KMS-11 (cell line): ENCODE results near the gene ZNF248.

Source experiments
- H2AFZ ChIP-seq: fragments of 200-600 bp; sonication (generic); 2 replicates; pipeline ENCODE4 v1.6.1; 2016; ENCODE audit warnings: antibody characterized with exemption, mixed run types, low read depth
- H3K27ac ChIP-seq: fragments of 200-600 bp; sonication (generic); 2 replicates; pipeline ENCODE4 v1.6.1; 2016; ENCODE audit warnings: mild to moderate bottlenecking, mixed run types
- H3K27me3 ChIP-seq: fragments of 200-600 bp; sonication (generic); 2 replicates; pipeline ENCODE4 v1.6.1; 2017; ENCODE audit warnings: mild to moderate bottlenecking, low read depth, mixed run types, moderate library complexity; ENCODE audit not compliant: insufficient read depth
- H3K36me3 ChIP-seq: fragments of 200-600 bp; sonication (generic); 2 replicates; pipeline ENCODE4 v1.6.1; 2017; ENCODE audit warnings: mild to moderate bottlenecking, mixed run types; ENCODE audit not compliant: insufficient read depth
- H3K4me1 ChIP-seq: fragments of 200-600 bp; sonication (generic); 2 replicates; pipeline ENCODE4 v1.6.1; 2016; ENCODE audit warnings: mild to moderate bottlenecking, low read depth, mixed run types; ENCODE audit not compliant: poor library complexity, severe bottlenecking
- H3K4me2 ChIP-seq: fragments of 200-600 bp; sonication (generic); 2 replicates; pipeline ENCODE4 v1.7.0; 2016; ENCODE audit warnings: mild to moderate bottlenecking, mixed run types
- H3K4me3 ChIP-seq: fragments of 200-600 bp; sonication (generic); IDR thresholded peaks from 2 replicates; pipeline ENCODE4 v1.6.1; 2017; ENCODE audit warnings: low read depth, low read length, mixed read lengths; ENCODE audit not compliant: insufficient read depth
- H3K79me2 ChIP-seq: fragments of 200-600 bp; sonication (generic); 2 replicates; pipeline ENCODE4 v1.6.1; 2016; ENCODE audit warnings: low read depth, mixed run types; ENCODE audit not compliant: insufficient read depth
- H3K9ac ChIP-seq: fragments of 200-600 bp; sonication (generic); 2 replicates; pipeline ENCODE4 v1.6.1; 2016; ENCODE audit warnings: mild to moderate bottlenecking, mixed run types
- H4K20me1 ChIP-seq: fragments of 200-600 bp; sonication (generic); 2 replicates; pipeline ENCODE4 v1.6.1; 2016; ENCODE audit warnings: mild to moderate bottlenecking, mixed run types; ENCODE audit not compliant: insufficient read depth
- TF ChIP-seq, protein P1 (sequence below): fragments of 200-600 bp; sonication (generic); conservative IDR thresholded peaks from 2 replicates; pipeline ENCODE4 v1.6.1; 2017; ENCODE audit warnings: low read depth, mild to moderate bottlenecking, antibody characterized with exemption, low read length, moderate library complexity, mixed read lengths

Gene ZNF248

DNA sequence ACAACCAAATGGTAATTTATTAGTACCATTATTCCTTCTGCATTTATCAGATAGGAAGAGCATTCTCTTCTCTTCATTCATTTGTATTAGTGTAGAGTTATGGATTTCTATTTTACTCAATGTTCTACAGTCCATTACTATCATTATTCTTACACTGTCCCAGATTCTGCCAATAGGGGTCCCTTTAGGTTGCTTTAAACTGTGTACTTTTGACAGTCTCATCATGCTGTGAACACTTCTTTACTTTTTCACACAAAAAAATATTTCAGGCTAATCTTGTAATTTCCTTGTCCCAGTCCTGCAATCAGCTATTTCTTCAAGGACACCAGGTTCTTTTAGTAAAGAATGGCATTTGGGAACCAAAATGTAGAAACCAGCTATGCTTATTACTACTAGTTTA is 99.3 kb downstream of the ZNF248 start:
- H3K4me3 ChIP-seq, result no peak overlapping the region
- no peak overlapping the region for H3K27ac ChIP-seq
- no peak overlapping the region for H3K4me2 ChIP-seq
- no peak overlapping the region for H3K9ac ChIP-seq
- H2AFZ ChIP-seq, result no peak overlapping the region
- H4K20me1 ChIP-seq, result no peaks in the 10 kb centered on the region
- TF ChIP-seq, protein P1, sequence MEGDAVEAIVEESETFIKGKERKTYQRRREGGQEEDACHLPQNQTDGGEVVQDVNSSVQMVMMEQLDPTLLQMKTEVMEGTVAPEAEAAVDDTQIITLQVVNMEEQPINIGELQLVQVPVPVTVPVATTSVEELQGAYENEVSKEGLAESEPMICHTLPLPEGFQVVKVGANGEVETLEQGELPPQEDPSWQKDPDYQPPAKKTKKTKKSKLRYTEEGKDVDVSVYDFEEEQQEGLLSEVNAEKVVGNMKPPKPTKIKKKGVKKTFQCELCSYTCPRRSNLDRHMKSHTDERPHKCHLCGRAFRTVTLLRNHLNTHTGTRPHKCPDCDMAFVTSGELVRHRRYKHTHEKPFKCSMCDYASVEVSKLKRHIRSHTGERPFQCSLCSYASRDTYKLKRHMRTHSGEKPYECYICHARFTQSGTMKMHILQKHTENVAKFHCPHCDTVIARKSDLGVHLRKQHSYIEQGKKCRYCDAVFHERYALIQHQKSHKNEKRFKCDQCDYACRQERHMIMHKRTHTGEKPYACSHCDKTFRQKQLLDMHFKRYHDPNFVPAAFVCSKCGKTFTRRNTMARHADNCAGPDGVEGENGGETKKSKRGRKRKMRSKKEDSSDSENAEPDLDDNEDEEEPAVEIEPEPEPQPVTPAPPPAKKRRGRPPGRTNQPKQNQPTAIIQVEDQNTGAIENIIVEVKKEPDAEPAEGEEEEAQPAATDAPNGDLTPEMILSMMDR, result no peak
- no peaks in the 10 kb centered on the region for H3K79me2 ChIP-seq
- H3K4me1 ChIP-seq, result no peaks in the 10 kb centered on the region
- H3K36me3 ChIP-seq, result no peaks in the 10 kb centered on the region
- H3K27me3 ChIP-seq, result no peaks in the 10 kb centered on the region

DNA sequence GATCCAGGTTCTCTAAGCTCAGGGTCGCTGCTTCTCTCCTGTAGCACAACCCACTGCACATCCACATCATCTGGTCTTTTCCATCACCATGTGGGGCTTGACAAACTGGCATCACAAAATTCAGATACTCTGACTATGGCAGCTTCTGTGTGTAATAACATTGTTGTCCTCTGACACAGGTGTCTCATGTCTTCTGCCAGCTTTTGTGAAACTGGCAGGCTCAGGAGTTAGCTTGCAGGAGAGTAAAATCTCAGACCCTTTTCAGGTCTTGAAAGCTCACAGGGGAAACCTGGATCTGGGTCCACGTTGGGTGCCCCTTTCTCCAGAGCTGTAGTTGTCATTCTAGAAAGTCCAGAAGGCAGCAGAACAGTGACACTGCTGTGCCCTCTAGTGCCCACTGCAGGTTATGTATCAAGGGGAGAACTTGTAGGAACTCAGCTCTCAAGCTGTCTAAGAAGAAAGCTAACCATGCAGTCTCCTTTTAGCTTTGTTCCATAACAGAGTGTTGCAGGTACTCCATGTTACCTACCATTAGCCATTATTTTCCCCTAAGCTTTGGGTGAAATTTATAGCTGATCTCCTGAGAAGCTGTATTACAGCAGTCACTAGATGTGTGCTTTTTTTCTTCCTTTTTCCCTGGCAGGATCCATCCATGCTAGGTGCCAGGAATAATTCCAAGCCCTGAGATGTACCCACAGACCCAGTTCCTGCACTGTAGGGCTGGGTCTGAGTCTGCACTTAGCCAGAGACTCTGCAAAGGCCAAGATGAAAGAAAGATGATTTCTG is 102.7 kb downstream of the ZNF248 start:
- Histone ChIP-seq H3K36me3 (no peaks in the 10 kb centered on the region), H3K27ac (no peak overlapping the region), H3K4me1 (no peaks in the 10 kb centered on the region), H3K9ac (no peak overlapping the region), H3K79me2 (no peaks in the 10 kb centered on the region), H2AFZ (no peak overlapping the region), H3K4me2 (no peak overlapping the region), H3K4me3 (no peak overlapping the region), H3K27me3 (no peaks in the 10 kb centered on the region), H4K20me1 (no peaks in the 10 kb centered on the region)
- TF ChIP-seq, protein P1, result peak; percentile 61

DNA sequence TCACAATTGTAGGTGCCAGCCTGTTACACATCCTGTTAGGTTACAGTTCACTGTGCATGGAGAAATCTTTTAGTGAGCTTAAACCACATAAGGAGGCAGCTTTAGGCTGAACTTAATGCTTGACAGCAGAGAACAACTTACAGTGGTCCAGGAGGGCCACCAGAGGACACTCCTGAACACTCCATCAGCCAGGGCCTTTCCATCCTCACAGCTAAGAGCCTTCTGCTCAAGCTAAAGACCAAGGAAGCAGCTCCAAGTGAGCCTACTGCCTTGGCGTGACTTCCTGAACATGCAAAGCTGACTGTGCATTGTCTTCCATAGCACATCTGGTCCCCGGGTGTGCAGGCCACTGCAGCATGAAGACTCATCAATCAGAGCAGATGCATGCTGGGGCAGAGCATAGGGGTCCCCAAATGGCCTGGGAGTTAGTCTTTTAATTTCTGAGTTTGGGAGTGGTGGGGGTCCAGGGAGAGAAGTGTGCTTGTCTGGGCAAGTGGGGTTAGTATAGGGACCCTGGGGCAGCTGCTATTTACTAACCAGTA is 105.0 kb downstream of the ZNF248 start:
- Histone ChIP-seq H3K36me3 (no peaks in the 10 kb centered on the region), H3K4me2 (no peak overlapping the region), H3K4me1 (no peaks in the 10 kb centered on the region), H3K27ac (no peak overlapping the region), H2AFZ (no peak overlapping the region), H3K4me3 (no peak overlapping the region), H3K27me3 (no peaks in the 10 kb centered on the region), H3K79me2 (no peaks in the 10 kb centered on the region), H3K9ac (no peak overlapping the region), H4K20me1 (no peaks in the 10 kb centered on the region)
- TF ChIP-seq, protein P1, result no peak

DNA sequence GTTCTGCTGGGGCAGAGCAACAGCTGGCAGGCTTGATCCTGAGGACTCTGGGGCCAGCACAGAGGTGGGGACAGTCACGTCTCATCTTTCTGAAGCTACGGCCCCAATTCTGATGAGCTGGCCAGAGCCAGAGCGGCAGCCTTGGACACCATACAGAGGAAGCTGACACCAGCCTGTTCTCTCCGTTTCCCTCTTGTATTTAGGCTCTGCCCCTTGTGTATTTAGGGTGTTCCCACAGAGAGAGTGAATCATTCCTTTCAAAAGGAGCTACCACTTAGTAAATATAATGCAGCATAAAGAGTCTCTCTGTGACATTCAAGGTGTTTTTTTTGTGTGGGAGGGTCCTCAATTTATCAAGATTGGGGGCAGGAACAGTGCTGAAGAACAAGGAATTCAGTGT is 109.2 kb downstream of the ZNF248 start:
- no peak overlapping the region for H3K27ac ChIP-seq
- H3K27me3 ChIP-seq, result no peaks in the 10 kb centered on the region
- no peaks in the 10 kb centered on the region for H3K79me2 ChIP-seq
- no peaks in the 10 kb centered on the region for H3K36me3 ChIP-seq
- no peak overlapping the region for H3K4me3 ChIP-seq
- H4K20me1 ChIP-seq, result no peaks in the 10 kb centered on the region
- TF ChIP-seq, protein P1, result no peak
- no peak overlapping the region for H3K4me2 ChIP-seq
- H3K9ac ChIP-seq, result no peak overlapping the region
- no peaks in the 10 kb centered on the region for H3K4me1 ChIP-seq
- H2AFZ ChIP-seq, result no peak overlapping the region
